NCI-H146 (cell line): ENCODE data around the gene WASHC2A.
"Not testable (repeated sequence)": the region's sequence is repeated elsewhere in the genome, so short reads cannot be mapped to it uniquely, and the experiment has no call there.

ENCODE experiments used
- DNase-seq: peaks from one replicate; lab custom pipeline; 2025; lab: John Stamatoyannopoulos, UW

Gene WASHC2A

GRCh38 chr10:50067546-50068351, at the start of gene WASHC2A:
TSS of gene WASHC2A (plus strand) at chr10:50067954. CDS start at chr10:50068006, 52 bp downstream.
- DNase-seq, result peak; percentile 92

- peak; percentile 2 for DNase-seq
Observed at GRCh38 chr10:50019279-50019678, 48.5 kb upstream of the WASHC2A start.

- not testable (repeated sequence) for DNase-seq
Observed at GRCh38 chr10:50020451-50021024, 47.2 kb upstream of the WASHC2A start.

- DNase-seq, result no peak
Observed at GRCh38 chr10:50021646-50022045, 46.1 kb upstream of the WASHC2A start.

GRCh38 chr10:50024716-50025383, 42.9 kb upstream of the WASHC2A start:
- not testable (repeated sequence) for DNase-seq

- DNase-seq, result no peak
Observed at GRCh38 chr10:50025627-50026026, 42.1 kb upstream of the WASHC2A start.

GRCh38 chr10:50027195-50027594, 40.6 kb upstream of the WASHC2A start:
- DNase-seq, result no peak

GRCh38 chr10:50033481-50033880, 34.3 kb upstream of the WASHC2A start:
- no peak for DNase-seq

- DNase-seq, result peak; percentile 10
Observed at GRCh38 chr10:50035337-50035736, 32.4 kb upstream of the WASHC2A start.

GRCh38 chr10:50044941-50045664, 22.7 kb upstream of the WASHC2A start:
- DNase-seq, result no peak

- DNase-seq, result not testable (repeated sequence)
Observed at GRCh38 chr10:50046457-50046856, 21.3 kb upstream of the WASHC2A start.

GRCh38 chr10:50047594-50047993, 20.2 kb upstream of the WASHC2A start:
- DNase-seq, result not testable (repeated sequence)

- DNase-seq, result not testable (repeated sequence)
Observed at GRCh38 chr10:50051995-50052660, 15.6 kb upstream of the WASHC2A start.

- DNase-seq, result not testable (repeated sequence)
Observed at GRCh38 chr10:50052778-50053376, 14.9 kb upstream of the WASHC2A start.

GRCh38 chr10:50055494-50056292, 12.1 kb upstream of the WASHC2A start:
- not testable (repeated sequence) for DNase-seq

- DNase-seq, result not testable (repeated sequence)
Observed at GRCh38 chr10:50056654-50057053, 11.1 kb upstream of the WASHC2A start.

GRCh38 chr10:50058727-50059126, 9.0 kb upstream of the WASHC2A start:
- not testable (repeated sequence) for DNase-seq

GRCh38 chr10:50059946-50060345, 7.8 kb upstream of the WASHC2A start:
- not testable (repeated sequence) for DNase-seq

GRCh38 chr10:50061548-50061947, 6.2 kb upstream of the WASHC2A start:
- not testable (repeated sequence) for DNase-seq

GRCh38 chr10:50063100-50063499, 4.7 kb upstream of the WASHC2A start:
- no peak for DNase-seq
